Measurements from ENCODE around the gene KRTAP10-7.

DNA sequence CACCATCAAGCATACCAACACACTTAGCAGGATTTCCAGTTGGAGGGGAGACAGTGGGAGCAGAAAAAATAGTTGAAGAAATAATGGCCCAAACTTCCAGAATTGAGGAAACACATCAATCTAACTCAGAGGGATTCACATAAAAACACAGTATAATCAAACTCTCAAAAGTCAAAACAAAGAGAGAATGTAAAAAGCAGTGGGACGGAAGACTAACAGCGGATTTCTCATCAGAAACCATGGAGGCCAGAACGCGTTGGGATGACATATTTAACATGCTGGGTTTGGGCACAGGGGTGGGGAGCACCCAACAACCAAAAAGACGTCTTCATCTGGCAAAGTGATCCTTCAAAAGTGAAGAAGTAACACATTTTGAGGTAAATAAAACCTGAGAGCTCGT, 19.5 kb downstream of the KRTAP10-7 start:
- TF ChIP-seq EZH2phosphoT487 (IDR thresholded peaks at IDR 0.05; ENCODE audit: insufficient read depth, low read depth) (no peak), EZH2 (IDR thresholded peaks at IDR 0.05; ENCODE audit: insufficient read depth, poor library complexity, severe bottlenecking) (no peak)

Measured in GM23248 (cell line).